ENCODE data around the gene RPL12. TPM values are rescaled to one million over a fixed set of nuclear protein-coding genes. Genes with fewer than 3 reads are reported as not detected.

Gene RPL12
- total and polyA plus RNA-seq, 9 of the 15 experiments (the other 6 are each of a cell fraction or from before 2014, with no cell fraction given), result 1,614 to 4,558 (median 2,531) TPM

DNA sequence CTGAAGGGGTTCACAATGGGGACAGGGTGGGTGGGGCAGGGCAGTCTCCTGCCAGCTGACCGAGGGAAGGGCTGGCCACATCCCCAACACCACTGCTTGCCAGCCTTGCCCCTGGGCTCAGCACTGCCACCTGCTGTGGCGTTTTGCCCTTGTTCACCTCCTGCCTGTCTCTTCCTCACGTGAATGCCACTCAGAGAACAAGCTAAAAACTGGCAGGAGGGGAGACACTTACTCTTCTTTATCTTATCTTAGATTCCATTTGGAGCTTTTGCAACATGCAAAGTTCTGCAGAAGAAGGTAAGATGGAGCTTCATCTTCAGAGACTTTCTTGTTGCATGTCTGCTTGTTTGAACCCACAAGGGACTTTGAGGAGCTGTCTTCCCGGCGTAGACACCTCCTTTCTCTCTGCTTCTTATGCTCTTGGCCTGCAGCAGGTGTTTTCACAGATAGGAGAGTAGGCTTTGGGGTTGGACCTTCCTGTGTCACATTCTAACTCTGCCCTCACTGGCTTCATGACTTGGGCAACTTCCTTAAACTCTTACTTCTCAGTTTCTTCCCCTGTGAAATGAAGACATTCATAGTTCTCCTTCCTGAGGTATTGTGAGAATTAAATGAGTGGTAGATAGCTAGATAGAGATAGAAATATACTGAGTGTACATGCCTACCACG, 4.3 kb upstream of the RPL12 start (continued):
- TF ChIP-seq, protein P1, sequence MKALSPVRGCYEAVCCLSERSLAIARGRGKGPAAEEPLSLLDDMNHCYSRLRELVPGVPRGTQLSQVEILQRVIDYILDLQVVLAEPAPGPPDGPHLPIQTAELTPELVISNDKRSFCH (CRISPR knock-in tag; IDR thresholded peaks at IDR 0.05), result no peak
- TF ChIP-seq, protein P1 (tag; IDR thresholded peaks at IDR 0.05), result no peak
- TF ChIP-seq FOXK2 (conservative IDR thresholded peaks at IDR 0.05 in 1 of 2, IDR thresholded peaks at IDR 0.05 in 1 of 2; ENCODE audit: low read depth in 2 of 2) (peak; percentile 19 to 56; a peak in 2 of 4 replicates), KAT8 (IDR thresholded peaks at IDR 0.05; ENCODE audit: low read depth) (no peak), TCF3 (CRISPR knock-in tag; IDR thresholded peaks at IDR 0.05) (peak; percentile 61; the same call in 1 of the 2 replicates), MCM2 (IDR thresholded peaks at IDR 0.05; ENCODE audit: low read depth) (no peak), NCOA1 (IDR thresholded peaks at IDR 0.05; ENCODE audit: low read depth) (peak; percentile 72), MLLT1 (IDR thresholded peaks at IDR 0.05) (no peak), NFYB (IDR thresholded peaks at IDR 0.05; ENCODE audit: extremely low read depth, insufficient read length) (no peak), GATA2 (CRISPR knock-in tag; IDR thresholded peaks at IDR 0.05) (peak; percentile 47), CTBP1 (IDR thresholded peaks at IDR 0.05; ENCODE audit: borderline replicate concordance) (0 out of 2 replicates have a peak, but pooled peaks have one; percentile 16), DIDO1 (tag; IDR thresholded peaks at IDR 0.05; ENCODE audit: low read depth) (0 out of 2 replicates have a peak, but pooled peaks have one; percentile 15), ARID1B (IDR thresholded peaks at IDR 0.05) (0 out of 2 replicates have a peak, but pooled peaks have one; percentile 28), CTCF (IDR thresholded peaks at IDR 0.05 in 2 of 3, conservative IDR thresholded peaks at IDR 0.05 in 1 of 3; ENCODE audit: insufficient read depth in 2 of 3, low read depth in 1 of 3, low read length in 3 of 3) (peak; percentile 14 to 41 (median 29); a peak in 3 of 6 replicates), NR3C1 (CRISPR knock-in tag; IDR thresholded peaks at IDR 0.05) (no peak), ZNF639 (CRISPR knock-in tag; conservative IDR thresholded peaks at IDR 0.05 in 1 of 2, IDR thresholded peaks at IDR 0.05 in 1 of 2) (no peak), PHF20 (IDR thresholded peaks at IDR 0.05; ENCODE audit: partially characterized antibody) (peak; percentile 85), ZNF146 (CRISPR knock-in tag; IDR thresholded peaks at IDR 0.05; ENCODE audit: unreplicated experiment) (no peak)
- TF ChIP-seq, protein P2, sequence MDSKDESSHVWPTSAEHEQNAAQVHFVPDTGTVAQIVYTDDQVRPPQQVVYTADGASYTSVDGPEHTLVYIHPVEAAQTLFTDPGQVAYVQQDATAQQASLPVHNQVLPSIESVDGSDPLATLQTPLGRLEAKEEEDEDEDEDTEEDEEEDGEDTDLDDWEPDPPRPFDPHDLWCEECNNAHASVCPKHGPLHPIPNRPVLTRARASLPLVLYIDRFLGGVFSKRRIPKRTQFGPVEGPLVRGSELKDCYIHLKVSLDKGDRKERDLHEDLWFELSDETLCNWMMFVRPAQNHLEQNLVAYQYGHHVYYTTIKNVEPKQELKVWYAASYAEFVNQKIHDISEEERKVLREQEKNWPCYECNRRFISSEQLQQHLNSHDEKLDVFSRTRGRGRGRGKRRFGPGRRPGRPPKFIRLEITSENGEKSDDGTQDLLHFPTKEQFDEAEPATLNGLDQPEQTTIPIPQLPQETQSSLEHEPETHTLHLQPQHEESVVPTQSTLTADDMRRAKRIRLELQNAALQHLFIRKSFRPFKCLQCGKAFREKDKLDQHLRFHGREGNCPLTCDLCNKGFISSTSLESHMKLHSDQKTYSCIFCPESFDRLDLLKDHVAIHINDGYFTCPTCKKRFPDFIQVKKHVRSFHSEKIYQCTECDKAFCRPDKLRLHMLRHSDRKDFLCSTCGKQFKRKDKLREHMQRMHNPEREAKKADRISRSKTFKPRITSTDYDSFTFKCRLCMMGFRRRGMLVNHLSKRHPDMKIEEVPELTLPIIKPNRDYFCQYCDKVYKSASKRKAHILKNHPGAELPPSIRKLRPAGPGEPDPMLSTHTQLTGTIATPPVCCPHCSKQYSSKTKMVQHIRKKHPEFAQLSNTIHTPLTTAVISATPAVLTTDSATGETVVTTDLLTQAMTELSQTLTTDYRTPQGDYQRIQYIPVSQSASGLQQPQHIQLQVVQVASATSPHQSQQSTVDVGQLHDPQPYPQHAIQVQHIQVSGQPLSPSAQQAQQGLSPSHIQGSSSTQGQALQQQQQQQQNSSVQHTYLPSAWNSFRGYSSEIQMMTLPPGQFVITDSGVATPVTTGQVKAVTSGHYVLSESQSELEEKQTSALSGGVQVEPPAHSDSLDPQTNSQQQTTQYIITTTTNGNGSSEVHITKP (IDR thresholded peaks at IDR 0.05; ENCODE audit: partially characterized antibody), result peak; percentile 29

All from K562 (cell line).